Heart left ventricle (tissue), 13 donors: ENCODE data around the gene ANGPTL4.

Source experiments
- CTCF ChIP-seq, 12 donors: fragments of 200-600 bp; sonication (generic) in 4 of 12; IDR thresholded peaks; one replicate each; pipeline versions ENCODE4 v1.5.0 to v1.8.0; 2018 to 2022; ENCODE audit warnings: antibody characterized with exemption in 12 of 12, mild to moderate bottlenecking in 5 of 12
- POLR2A ChIP-seq, 2 donors: fragments of 450-650 bp; IDR thresholded peaks; one replicate each; pipeline ENCODE4 v1.6.1; 2017; ENCODE audit warnings: antibody characterized with exemption in 2 of 2, mild to moderate bottlenecking in 2 of 2, moderate library complexity in 2 of 2
- donor health status: ischemic (EF 13 %, LVEDD 7.1; RV severe dilation, severe dysfunction).
- donor health status: DM: no; HTN: yes; CAD: no.
- donor health status: DM: no; HTN: no; CAD: no.
- donor health status: ischemic (EF 25% LVEDD 6.9; RV normal size, moderate dysfunction).
- donor health status: ischemic (EF 25% LVEDD 5.7; RV mildly dilated, moderate dysfunction).
- donor health status: ischemic (EF 35%, LVEDD 5.7; RV mildly dilated, moderate dysfunction).
- donor health status: nonischemic (EF 11% LVEDD 7.7; RV severe dilation, severe dysfunction).
- donor health status: DM: yes; HTN: yes; CAD: no.
- donor health status: PGD.
- donor health status: ischemic (EF 29% LVEDD 5.4; RV normal size, mild dysfunction).
- donor health status: nonischemic (EF 23%, LVEDD 6.1; RV moderate dilation, normal function).

GRCh38 chr19:8367327-8368001, 3.5 kb downstream of the ANGPTL4 start:
- TF ChIP-seq CTCF (IDR thresholded peaks at IDR 0.05): no peak
- no peak for TF ChIP-seq POLR2A (IDR thresholded peaks at IDR 0.05)
